OCI-LY7 (cell line): ENCODE measurements around the gene PARL. TPM values are rescaled to one million over a fixed set of nuclear protein-coding genes. Genes with fewer than 3 reads are reported as not detected.

Experiments used
- BruUV-seq: library from RNA; stranded (reverse); fragments of 400-500 nt; replicated peaks from 2 replicates; lab custom pipeline; 2021; lab: Mats Ljungman, UMichigan
- CTCF ChIA-PET: fragments of 300-600 bp; sonication (Branson Sonifier 250); formaldehyde crosslinking; loops from one replicate; lab custom pipeline; 2022; ENCODE audit warnings: antibody characterized with exemption; ENCODE audit not compliant: unreplicated experiment; lab: Charles Lee
- POLR2A ChIA-PET: fragments of 300-600 bp; sonication (Branson Sonifier 250); formaldehyde crosslinking; loops from one replicate; lab custom pipeline; 2022; ENCODE audit warnings: antibody characterized with exemption; lab: Charles Lee
- DNase-seq: peaks from one replicate; pipeline ENCODE4 v3.0.0-alpha.2; 2015; ENCODE audit warnings: low spot score
- H2AFZ ChIP-seq: fragments of 200-600 bp; sonication (generic), shearing (Covaris generic); 2 replicates; pipeline ENCODE4 v1.6.1; 2014; ENCODE audit warnings: mild to moderate bottlenecking, antibody characterized with exemption, low read length, moderate library complexity
- H3K27ac ChIP-seq: fragments of 200-600 bp; sonication (generic); 2 replicates; pipeline ENCODE4 v1.5.1; 2014; ENCODE audit warnings: mixed run types, low read depth, mild to moderate bottlenecking, moderate library complexity, low read length, inconsistent platforms; ENCODE audit not compliant: poor library complexity, severe bottlenecking
- H3K36me3 ChIP-seq: fragments of 200-600 bp; sonication (generic); 2 replicates; pipeline ENCODE4 v1.6.1; 2014; ENCODE audit warnings: mild to moderate bottlenecking, antibody characterized with exemption, low read length, moderate library complexity, mixed read lengths; ENCODE audit not compliant: insufficient read depth
- H3K4me1 ChIP-seq: fragments of 200-600 bp; sonication (generic); 2 replicates; pipeline ENCODE4 v1.5.1; 2014; ENCODE audit warnings: mild to moderate bottlenecking, low read length; ENCODE audit not compliant: insufficient read depth, poor library complexity, severe bottlenecking
- H3K4me2 ChIP-seq: fragments of 200-600 bp; sonication (generic); 2 replicates; pipeline ENCODE4 v1.6.1; 2014; ENCODE audit warnings: mild to moderate bottlenecking, low read length
- H3K4me3 ChIP-seq: fragments of 200-600 bp; sonication (generic); 2 replicates; pipeline ENCODE4 v1.5.1; 2014; ENCODE audit warnings: mild to moderate bottlenecking, low read depth, low read length; ENCODE audit not compliant: poor library complexity, severe bottlenecking
- H3K79me2 ChIP-seq: fragments of 200-600 bp; sonication (generic); 2 replicates; pipeline ENCODE4 v1.6.1; 2016; ENCODE audit warnings: low read depth, mild to moderate bottlenecking, low read length, moderate library complexity, mixed read lengths; ENCODE audit not compliant: insufficient read depth
- H3K9me2 ChIP-seq: fragments of 200-600 bp; sonication (generic); 2 replicates; pipeline ENCODE4 v1.6.1; 2016; ENCODE audit warnings: mild to moderate bottlenecking, low read length, mixed read lengths; ENCODE audit not compliant: insufficient read depth
- H3K9me3 ChIP-seq: fragments of 200-600 bp; sonication (generic); 2 replicates; pipeline ENCODE4 v1.6.1; 2014; ENCODE audit warnings: mild to moderate bottlenecking, mixed run types, low read length, mixed read lengths
- H4K20me1 ChIP-seq: fragments of 200-600 bp; sonication (generic); 2 replicates; pipeline ENCODE4 v1.6.1; 2014; ENCODE audit warnings: mild to moderate bottlenecking, antibody characterized with exemption, low read length, moderate library complexity, mixed read lengths; ENCODE audit not compliant: insufficient read depth
- EZH2phosphoT487 ChIP-seq: fragments of 200-600 bp; sonication (generic); IDR thresholded peaks from 2 replicates; pipeline ENCODE4 v1.6.1; 2018; ENCODE audit warnings: low read depth, borderline replicate concordance, mild to moderate bottlenecking, mixed run types, antibody characterized with exemption, low read length, moderate library complexity, mixed read lengths
- intact Hi-C: fragments of 100-400 bp; cut with micrococcal nuclease; formaldehyde crosslinking; loops from one replicate; pipeline ENCODE4 v1.10.0; 2022; ENCODE audit not compliant: unreplicated experiment
- total RNA-seq, 2 experiments: library from RNA; depleted of rRNA in 1 of 2; stranded (reverse); fragments of >200 nt in 1 of 2; shearing (Covaris generic) in 1 of 2; gene quantifications; 2 replicates each; pipeline ENCODE4 v1.2.3, GENCODE V29; 2014 to 2022
- TF ChIP-seq, protein P1 (sequence below): fragments of 200-600 bp; sonication (generic); conservative IDR thresholded peaks from 2 replicates; pipeline ENCODE4 v1.5.1; 2014; ENCODE audit warnings: mild to moderate bottlenecking, antibody characterized with exemption, low read length, moderate library complexity, mixed read lengths

The PARL gene
- total RNA-seq, 2 experiments from 2014 or later = 43.5 to 69.3 TPM

DNA sequence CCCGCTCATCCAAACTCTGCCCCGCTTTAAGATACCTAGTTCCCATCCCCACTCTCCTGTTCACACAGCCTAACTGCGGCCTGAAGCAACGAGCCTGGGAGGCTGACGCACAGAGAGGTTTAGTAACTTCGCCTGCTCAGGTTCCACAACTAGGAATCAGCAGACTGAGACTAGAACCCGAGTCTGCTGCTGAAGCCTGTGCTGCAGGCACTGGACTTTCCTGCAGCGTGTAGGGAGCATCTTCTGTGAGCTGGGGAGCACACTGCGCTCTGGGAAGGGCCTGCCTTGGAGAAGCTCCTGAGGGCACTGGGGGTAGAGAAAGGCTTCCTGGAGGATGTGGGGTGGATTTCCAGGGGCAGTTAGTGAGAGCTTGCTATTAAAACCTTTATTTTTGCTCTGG, 54.5 kb downstream of the PARL start:
- no TSS peak for BruUV-seq
- Histone ChIP-seq H3K27ac (no peak overlapping the region), H3K9me2 (no peaks in the 10 kb centered on the region), H3K9me3 (no peaks in the 10 kb centered on the region), H3K4me3 (no peak overlapping the region), H2AFZ (no peak overlapping the region), H3K4me2 (no peak overlapping the region), H3K36me3 (peaks cover 36% of the 10 kb centered on the region; the same call in 1 of the 2 replicates), H3K79me2 (no peaks in the 10 kb centered on the region), H3K4me1 (peaks cover 1% of the 10 kb centered on the region), H4K20me1 (no peaks in the 10 kb centered on the region)
- intact Hi-C loops = no loop called here
- TF ChIP-seq, protein P1, sequence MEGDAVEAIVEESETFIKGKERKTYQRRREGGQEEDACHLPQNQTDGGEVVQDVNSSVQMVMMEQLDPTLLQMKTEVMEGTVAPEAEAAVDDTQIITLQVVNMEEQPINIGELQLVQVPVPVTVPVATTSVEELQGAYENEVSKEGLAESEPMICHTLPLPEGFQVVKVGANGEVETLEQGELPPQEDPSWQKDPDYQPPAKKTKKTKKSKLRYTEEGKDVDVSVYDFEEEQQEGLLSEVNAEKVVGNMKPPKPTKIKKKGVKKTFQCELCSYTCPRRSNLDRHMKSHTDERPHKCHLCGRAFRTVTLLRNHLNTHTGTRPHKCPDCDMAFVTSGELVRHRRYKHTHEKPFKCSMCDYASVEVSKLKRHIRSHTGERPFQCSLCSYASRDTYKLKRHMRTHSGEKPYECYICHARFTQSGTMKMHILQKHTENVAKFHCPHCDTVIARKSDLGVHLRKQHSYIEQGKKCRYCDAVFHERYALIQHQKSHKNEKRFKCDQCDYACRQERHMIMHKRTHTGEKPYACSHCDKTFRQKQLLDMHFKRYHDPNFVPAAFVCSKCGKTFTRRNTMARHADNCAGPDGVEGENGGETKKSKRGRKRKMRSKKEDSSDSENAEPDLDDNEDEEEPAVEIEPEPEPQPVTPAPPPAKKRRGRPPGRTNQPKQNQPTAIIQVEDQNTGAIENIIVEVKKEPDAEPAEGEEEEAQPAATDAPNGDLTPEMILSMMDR = no peak
- no peak for DNase-seq
- ChIA-PET POLR2A (interaction anchor here (0.6 to 0.7 kb wide), 2 partner anchors 54 to 291 kb away, joined by 3 to 7 read pairs; partner anchors contain the start of gene PARL), CTCF (no interaction called here)

DNA sequence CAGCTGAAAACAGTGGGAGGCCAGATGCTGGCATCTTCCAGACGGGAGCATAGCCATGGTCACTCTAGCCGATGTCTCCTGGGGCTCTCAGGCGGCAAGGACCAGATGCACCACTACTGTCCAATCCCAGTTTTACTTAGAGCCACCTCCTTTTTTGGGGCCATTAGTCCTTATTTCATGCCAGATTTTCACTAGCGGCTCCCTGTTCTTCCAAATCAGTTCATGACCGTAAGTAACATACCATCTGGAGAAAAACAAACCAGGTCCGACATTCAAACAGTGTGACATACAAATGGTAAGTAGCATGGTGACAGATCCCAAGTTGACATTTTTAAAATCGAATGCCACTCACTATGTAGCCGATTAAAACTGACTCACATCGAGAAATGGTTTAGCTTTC, 55.2 kb downstream of the PARL start:
- BruUV-seq = no TSS peak
- Histone ChIP-seq H3K9me3 (no peaks in the 10 kb centered on the region), H3K4me2 (no peak overlapping the region), H3K9me2 (no peaks in the 10 kb centered on the region), H2AFZ (no peak overlapping the region), H3K79me2 (no peaks in the 10 kb centered on the region), H3K4me1 (peaks cover 8% of the 10 kb centered on the region), H3K4me3 (no peak overlapping the region), H4K20me1 (no peaks in the 10 kb centered on the region), H3K36me3 (peaks cover 34% of the 10 kb centered on the region; the same call in 1 of the 2 replicates), H3K27ac (no peak overlapping the region)
- CTCF ChIA-PET = no interaction called here
- DNase-seq = no peak
- POLR2A ChIA-PET = interaction anchor here (0.6 to 1.5 kb wide), 2 partner anchors 14 to 290 kb away, joined by 4 to 7 read pairs; no protein-coding TSS in a partner anchor
- TF ChIP-seq, protein P1 = no peak
- no peak for TF ChIP-seq EZH2phosphoT487
- intact Hi-C loops = no loop called here

DNA sequence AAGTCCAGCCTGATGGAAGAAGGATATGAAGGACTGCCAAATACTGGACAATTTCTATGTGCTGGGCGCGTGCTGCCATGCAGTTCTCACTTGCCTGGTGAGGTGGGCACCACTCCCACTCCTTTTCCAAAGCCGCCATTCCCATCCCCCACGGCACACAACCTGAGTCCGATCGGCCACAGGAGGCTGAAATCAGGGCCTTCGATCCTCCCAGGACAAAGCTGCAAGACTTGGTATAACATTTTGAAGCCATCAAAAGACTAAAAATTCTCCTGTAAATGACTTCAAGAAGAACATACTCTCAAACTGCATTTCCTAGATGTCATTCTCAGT, 56.2 kb downstream of the PARL start:
- Histone ChIP-seq H3K4me3 (no peak overlapping the region), H3K9me3 (no peaks in the 10 kb centered on the region), H2AFZ (no peak overlapping the region), H3K4me2 (no peak overlapping the region), H3K79me2 (no peaks in the 10 kb centered on the region), H3K36me3 (peaks cover 25% of the 10 kb centered on the region; the same call in 1 of the 2 replicates), H3K27ac (no peak overlapping the region), H3K9me2 (no peaks in the 10 kb centered on the region), H4K20me1 (no peaks in the 10 kb centered on the region), H3K4me1 (peaks cover 14% of the 10 kb centered on the region)
- intact Hi-C loops = no loop called here
- CTCF ChIA-PET = no interaction called here
- POLR2A ChIA-PET = interaction anchor here (1.5 kb wide), 1 partner anchor 13 kb away, joined by 4 read pairs; no protein-coding TSS in a partner anchor
- BruUV-seq = no TSS peak
- no peak for DNase-seq
- TF ChIP-seq, protein P1 = no peak
- no peak for TF ChIP-seq EZH2phosphoT487
